Esophagus mucosa (tissue), 1 donor: Measurements from ENCODE around the gene STX19. TPM values are rescaled to one million over a fixed set of nuclear protein-coding genes. Genes with fewer than 3 reads are reported as not detected.
A peak's percentile ranks its signal among the peaks of the same experiment; 100 is the strongest.
"Not testable (repeated sequence)": the region's sequence is repeated elsewhere in the genome, so short reads cannot be mapped to it uniquely, and the experiment has no call there.

Experiments
- ATAC-seq: fragments of 200-7000 bp; cut with Tn5 transposase; one replicate; pipeline ENCODE4 v1.9.1; 2020
- total RNA-seq: library from RNA; stranded (reverse); gene quantifications from one replicate; pipeline ENCODE4 v1.2.4, GENCODE V29; 2023
- donor health status: DM: yes; HTN: yes; CAD: no.

The STX19 gene, protein sequence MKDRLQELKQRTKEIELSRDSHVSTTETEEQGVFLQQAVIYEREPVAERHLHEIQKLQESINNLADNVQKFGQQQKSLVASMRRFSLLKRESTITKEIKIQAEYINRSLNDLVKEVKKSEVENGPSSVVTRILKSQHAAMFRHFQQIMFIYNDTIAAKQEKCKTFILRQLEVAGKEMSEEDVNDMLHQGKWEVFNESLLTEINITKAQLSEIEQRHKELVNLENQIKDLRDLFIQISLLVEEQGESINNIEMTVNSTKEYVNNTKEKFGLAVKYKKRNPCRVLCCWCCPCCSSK
- total RNA-seq = 3.8 TPM

DNA sequence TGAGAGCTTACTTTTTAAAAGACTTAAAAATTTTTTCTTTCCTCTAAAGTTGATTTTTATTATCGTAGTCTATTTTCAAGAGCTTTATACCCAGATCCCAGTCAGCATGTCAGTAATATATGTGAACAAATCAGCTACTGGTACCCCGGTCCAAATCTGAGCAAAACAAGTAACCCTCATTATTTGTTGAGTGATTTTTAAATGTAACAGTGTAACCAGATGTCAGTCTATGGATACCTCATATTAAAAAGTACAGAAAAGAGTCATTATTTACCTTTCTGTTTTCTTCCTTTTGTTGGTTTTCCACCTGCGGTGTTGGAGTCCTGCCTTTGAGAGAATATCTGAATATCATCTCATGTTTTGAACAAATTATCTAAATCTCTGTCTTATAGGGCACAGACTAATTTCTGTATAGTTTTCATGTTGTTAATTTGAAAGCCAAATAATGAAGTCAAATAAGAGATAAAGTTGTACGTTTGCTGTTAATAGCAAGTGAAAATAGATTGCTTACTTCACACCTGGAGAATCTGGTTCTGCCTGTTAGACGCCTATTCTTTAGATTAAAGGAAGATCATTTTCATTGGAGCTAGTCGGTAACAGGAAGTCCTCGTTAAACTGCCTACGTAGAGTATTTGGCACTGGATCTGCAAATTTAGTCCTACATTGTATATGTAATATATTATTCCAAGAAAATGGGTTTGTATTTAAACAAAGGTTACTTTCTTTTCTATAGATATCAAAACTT is at the start of gene STX19:
TSS of gene STX19 (minus strand) at position 505 of the 745 bp plus-strand sequence. CDS start 13,328 bp downstream, outside the sequence.
- ATAC-seq = peak; percentile 91

DNA sequence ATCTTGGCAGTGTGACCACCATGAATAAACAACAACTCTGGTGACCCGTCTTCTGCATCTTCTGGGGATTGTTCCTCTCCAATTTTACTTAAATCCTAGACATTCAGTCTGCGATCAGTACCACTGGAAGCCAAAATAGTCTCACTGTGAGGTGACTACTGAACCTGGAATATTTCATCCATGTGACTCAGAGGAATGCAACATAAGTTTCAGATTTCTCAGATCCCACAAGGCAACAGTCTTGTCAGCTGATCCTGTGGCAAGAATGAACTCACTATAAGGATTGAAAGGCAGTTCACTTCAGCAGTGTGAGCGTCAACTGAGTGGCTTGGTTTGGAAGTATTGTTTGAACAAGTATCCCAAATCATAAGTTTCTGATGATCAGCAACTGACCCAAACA is 47.7 kb upstream of the STX19 start:
- ATAC-seq = no peak

DNA sequence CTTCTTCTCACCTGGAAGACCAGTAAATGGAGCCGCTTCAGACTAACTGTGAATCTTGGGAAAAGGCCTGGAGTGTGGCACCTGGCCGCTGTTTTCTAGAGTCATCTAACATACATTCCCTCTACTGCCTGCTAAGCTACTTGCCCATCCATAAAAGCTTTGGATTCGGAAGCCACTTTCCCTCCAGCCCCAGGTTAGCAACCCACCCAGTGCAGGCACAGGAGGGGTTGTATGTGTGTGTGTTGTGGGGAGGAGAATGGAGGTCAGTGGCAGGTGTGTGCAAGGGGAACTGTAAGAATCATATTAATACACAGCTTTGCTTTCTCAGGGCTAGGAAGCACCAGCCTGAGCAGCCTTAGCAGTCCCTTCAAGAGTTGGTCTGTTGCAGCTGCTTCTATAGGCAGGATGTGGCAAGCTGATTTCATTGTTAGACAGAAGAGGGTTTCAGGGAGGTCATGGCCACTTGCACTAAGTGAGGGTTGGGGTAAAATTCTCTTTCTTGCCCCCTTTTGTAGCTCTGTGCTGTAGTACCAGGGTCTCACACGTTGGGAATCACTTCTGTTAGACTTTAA is 43.4 kb upstream of the STX19 start:
- ATAC-seq = no peak

DNA sequence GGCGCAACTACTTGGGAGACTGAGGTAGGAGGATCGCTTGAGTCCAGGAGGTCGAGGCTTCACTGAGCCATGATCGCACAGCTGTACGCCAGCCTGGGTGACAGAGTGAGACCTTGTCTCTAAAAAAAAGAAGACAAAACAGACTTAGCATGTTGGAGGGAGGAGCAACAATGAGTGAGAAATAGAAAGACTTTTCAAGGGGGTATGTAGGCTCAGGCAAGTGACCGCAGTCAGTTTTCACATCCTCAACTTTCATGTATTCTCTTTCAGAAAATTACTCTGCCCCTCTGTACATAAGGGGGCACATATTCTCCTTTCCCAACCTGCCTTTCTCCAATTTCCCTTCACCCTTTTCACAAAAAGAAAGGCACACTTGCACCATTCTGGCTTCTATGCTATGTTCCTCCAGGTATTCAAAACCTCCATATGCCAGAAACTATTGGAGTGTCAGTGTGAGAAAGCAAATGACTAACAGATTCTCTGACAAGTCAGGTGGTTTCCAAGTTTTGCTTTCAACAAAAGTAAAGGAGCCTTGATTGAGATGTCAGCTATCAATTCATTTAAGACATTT is 42.0 kb upstream of the STX19 start:
- no peak for ATAC-seq

DNA sequence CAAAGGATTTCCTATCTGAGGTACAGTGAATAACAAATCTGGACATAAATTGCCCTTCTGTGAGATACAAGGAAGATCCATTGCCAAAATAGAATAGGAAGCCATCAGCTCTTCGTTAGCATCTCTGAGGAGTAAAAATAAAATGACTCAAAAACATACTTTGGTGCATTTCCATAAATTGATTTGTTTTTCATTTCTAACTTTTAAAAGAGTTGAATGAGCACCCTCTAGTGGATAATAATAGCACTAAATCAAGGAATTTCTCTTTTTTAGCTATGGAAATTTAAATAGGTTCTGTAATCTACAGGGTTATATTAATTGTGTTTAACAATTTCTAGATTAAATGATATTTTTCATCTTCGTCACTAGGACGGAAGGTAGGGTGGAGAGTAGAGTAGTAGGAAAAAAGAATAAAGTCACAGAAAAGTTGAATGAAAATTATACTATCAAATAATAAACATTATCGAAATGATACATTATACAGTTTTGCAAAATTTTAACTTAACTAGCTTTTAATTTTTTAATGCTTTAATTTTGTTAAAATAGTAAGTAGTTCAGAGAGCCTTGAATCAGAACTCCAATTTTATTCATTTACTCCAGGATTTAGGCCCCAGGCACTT is 40.9 kb upstream of the STX19 start:
- ATAC-seq = no peak

DNA sequence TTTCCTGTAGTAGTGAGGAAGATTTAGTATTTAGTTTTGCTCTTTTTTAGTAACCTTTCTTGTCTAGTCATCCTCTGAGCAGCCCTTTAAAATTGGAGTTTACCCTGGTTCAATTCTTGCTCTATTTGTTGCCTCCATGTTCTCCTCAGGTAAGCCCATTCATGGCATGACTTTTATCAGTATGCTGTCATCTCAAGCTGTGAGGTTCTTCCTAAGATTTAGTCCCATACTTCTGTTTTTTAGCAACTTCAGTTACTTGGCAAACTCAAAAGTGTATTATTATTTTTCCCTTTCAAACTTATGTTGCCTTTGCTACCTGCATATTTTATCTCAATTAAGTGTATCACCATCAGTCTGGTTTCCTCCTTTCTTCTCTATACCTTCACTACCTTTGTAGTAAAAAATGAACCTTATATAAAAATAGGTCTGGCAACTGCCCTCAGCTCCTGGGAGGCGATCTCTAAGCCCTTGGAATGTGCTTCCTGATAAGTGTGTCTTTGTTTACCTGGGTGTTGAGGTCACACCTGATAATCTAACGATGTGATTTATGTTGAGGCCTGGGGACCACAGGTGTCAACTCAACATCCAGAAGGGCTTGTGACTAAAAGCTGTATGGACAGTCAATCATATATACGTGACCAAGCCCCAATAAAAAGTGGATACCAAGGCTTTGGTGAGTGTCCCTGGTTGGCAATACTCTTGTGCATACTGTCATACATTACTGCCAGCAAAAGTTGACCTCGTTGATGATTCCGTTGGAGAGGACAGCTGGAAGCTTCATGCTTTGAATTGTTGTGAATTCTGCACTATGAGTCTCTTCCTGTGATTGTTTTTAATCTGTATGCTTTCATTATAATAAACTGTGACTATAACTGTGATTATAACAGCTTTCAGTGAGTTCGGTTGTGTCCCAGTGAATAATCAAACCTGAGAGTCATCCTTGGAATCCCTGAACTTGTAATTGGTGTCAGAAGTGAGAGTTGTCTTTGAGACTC is 38.4 kb upstream of the STX19 start:
- ATAC-seq = no peak

DNA sequence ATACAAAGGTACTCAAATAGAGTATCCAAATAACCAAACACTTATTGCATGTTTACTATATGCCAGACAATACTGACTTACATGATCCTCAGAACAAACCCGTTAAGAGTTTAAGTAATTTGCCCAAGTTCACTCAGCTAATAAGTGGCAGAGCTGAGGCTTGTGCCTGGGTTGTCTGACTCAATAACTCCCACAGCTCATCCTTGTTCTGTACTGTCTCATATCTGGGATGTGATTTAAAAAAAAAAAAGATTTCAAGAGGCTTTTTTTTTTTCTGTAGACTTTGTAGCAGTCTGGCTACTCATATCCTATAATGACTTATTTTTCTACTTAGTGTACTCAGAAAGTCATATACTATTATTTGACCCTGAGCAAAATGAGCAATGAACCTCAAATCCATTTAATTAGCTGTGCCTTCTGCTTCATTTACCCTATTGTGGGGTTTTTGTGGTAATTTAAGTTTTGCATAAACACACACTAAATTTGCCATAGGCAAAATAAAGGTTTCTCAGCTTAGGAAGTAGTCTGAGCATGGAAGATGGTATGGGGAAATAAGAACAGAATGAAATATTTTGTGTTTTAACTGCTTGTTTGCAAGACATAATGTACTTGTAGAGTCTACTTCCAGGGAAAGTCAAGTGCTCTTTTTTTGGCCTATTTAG is 37.6 kb upstream of the STX19 start:
- ATAC-seq = no peak

DNA sequence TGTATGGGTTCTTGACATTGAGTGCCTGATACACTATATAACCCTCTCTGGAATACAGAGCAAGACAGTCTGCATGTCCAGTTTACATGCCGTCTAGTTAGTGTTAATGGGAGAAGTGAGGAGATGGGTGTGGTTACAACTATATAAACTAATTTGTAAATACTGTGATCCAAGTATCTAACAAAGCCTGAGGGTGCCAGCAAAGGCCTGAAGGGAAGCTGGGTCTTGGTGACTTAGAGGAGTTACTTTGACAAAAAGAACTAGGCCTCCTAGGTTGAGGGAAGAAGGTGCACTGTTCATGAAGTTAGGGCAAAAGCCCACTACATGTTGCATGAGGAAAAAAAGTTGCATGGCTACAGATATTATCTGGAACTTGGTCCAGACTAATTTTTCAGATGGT is 36.7 kb upstream of the STX19 start:
- no peak for ATAC-seq

DNA sequence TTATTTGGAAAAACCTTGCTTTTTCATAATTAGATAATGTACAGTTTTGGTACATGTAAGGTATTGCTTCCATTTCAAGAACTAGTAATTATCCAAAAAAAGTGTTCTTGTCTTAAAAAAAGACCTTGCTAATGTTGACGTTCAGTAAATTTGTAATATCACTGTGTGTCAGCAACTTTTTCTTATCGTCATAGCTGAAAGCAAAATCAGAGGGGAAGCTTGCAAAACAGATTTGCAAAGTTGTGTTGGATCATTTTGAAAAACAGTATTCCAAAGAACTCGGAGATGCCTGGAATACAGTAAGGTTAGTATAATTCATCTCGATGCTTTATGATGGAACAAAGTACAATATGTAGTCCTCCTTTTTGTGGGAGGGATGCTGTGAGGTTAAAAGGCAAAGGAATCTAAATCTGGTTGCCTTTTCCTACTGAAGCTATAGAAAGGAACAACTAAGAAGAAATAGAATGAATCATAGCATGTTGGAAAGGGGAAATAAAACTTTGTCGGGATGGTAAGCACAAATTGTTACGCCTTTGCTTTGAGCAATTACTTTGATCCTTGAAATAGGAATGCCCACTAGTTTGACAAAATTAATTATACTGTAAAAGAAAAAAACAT is 36.0 kb upstream of the STX19 start:
- ATAC-seq = no peak

DNA sequence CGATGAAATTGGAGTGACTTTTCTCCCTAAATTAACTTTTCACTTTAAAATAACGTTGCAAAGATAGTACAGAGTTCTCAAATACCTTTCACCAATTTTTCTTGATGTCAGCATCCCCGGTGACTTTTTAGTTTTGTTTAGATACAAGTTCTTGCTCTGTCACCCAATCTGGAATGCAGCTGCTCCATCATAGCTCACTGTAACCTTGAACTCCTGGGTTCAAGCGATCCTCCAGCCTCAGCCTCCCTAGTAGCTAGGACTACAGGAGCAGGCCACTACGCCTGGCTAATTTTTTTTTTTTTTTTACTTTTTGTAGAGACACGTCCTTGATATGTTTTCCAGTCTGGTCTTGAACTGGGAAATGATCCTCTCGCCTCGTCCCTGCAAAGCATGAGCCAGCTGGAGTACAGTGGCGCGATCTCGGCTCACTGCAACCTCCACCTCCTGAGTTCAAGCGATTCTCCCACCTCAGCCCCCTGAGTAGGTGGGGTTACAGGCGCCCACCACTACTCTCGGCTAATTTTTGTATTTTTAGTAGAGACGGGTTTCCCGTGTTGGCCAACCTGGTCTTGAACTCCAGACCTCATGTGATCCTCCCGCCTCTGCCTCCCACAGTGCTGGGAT is 35.2 kb upstream of the STX19 start:
- no peak for ATAC-seq

DNA sequence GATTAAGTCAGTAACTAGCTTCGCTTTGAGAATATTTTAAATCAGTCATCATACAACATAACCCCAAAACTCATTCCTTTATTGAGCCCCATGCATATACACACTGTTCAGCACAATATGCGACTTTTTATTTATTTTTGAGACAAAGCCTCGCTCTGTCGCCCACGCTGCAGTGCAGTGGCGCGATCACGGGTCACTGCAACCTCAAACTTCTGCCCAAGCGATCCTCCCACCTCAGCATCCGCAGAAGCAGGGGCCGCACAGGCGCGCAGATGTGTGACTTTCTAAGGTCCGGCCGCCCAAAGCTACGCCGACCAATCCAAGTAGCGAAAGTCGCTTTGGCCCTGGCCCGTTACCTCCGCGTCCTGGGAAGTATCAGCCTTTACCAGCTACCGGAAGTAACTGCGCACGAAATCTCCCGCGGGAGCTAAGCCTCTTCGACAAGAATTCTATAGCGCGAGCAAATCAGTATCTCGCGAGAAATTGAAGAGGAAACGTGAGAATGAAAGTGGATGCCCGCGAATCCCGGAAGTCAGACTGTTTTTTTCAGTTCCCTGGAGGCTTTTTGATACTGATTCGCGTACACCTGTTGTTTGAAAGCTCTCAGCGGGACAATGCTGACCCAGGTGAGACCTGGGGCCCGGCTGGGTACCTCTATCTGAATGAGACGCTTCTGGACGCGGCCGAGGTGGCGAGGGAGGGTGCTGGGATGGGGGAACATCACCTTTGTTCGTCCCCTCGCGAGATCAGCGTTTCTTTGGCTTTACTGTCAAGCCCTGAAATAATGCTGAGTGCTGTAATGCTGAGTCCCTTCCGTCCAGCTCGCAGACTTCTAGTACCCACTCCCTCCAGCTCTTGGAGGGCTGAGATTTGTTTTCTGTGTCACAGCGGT is 34.4 kb upstream of the STX19 start, which contains the start of the genes DHFR2 and NSUN3:
TSS of gene DHFR2 (minus strand) at position 404 of the 892 bp plus-strand sequence. CDS start 1,405 bp downstream, outside the sequence.
TSS of gene NSUN3 (plus strand) at position 549 of the 892 bp plus-strand sequence. CDS start at position 615, 66 bp downstream.
- peak; percentile 97 for ATAC-seq

DNA sequence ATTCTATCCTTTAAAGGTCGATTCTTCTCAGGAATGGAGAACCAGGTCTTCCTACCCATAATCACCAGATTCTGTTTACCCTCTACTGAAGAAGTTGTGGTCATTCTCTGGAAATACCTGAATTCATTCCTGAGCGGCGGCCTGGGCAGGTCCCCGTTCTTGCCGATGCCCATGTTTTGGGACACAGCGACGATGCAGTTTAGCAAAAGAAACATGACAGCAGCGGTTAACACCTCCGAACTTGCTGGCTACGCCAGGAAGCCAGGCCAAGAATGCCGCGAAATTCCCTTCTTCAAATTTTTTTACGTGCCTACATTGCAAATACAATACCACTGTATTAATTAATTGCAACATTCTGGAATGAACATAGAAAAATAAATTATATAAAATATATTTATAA is 32.9 kb upstream of the STX19 start:
- no peak for ATAC-seq

DNA sequence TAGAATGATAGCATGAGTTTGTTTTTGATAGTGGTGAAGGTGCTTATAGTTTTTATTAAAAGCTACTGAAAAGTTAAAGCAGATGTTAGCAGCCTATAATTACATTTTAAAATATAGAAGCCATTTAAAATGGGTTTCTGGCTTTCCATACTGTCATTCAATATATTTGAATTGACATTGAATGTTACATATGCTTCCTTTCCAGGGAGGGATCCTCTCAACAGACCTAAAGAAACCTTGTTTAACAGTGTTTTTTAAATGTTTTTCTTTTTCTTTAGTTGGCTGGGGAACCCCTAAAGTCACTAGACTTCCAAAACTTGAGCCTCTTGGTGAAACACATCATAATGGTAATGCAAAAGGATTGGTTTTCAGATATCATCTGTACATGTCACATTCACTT is 22.1 kb upstream of the STX19 start:
- ATAC-seq = no peak

DNA sequence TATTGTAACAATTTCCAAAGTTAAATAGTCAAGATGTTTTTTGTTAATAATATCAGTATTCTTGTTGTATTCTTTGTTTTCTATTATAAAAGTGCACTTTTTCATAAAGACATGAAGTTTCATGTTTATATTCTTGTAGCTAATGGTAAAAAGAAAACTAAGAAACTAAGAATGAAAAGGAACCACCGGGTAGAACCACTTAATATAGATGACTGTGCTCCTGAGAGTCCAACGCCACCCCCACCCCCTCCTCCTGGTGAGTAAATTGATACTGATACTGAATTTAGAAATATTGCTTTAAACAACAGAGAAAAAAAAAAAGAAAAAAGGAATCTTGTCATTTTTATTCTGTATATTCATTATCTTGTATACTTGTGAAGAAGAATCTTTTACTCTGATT is 20.9 kb upstream of the STX19 start:
- ATAC-seq = no peak

DNA sequence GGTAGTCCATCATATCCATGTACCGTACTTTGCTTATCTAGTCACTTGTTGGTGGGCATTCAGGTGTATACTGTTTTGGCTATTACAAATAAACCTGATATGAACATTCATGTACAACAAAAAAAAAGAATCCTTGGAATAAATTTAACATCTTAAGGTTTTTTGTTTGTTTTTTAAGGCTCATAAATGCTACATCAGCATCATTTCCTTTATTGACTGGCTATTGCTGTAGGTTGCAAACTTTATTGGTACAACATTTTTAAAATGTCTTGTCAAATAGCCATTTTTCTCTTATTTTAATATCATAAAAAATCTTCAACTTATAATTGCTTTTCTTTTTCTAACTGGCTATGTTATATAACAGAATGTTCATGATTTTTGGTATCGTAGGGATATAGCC is 18.1 kb upstream of the STX19 start:
- ATAC-seq = no peak

DNA sequence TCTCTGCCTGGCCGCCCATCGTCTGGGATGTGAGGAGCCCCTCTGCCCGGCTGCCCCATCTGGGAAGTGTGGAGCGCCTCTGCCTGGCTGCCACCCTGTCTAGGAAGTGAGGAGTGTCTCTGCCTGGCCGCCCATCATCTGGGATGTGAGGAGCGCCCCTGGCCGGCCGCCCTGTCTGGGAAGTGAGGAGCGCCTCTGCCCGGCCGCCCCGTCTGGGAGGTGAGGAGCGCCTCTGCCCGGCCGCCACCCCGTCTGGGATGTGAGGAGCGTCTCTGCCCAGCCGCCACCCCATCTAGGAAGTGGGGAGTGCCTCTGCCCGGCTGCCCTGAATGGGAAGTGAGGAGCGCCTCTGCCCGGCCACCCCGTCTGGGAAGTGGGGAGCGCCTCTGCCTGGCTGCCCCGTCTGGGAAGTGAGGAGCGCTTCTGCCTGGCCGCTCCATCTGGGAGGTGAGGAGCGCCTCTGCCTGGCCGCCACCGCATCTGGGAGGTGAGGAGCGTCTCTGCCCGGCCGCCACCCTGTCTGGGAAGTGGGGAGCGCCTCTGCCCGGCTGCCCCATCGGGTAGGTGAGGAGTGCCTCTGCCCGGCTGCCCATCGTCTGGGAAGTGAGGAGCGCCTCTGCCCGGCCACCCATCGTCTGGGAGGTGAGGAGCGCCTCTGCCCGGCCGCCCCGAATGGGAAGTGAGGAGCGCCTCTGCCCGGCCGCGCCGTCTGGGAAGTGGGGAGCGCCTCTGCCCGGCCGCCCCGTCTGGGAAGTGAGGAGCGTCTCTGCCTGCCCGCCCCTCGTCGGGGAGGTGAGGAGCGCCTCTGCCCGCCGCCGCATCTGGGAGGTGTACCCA is 15.9 kb upstream of the STX19 start:
- ATAC-seq = not testable (repeated sequence)

DNA sequence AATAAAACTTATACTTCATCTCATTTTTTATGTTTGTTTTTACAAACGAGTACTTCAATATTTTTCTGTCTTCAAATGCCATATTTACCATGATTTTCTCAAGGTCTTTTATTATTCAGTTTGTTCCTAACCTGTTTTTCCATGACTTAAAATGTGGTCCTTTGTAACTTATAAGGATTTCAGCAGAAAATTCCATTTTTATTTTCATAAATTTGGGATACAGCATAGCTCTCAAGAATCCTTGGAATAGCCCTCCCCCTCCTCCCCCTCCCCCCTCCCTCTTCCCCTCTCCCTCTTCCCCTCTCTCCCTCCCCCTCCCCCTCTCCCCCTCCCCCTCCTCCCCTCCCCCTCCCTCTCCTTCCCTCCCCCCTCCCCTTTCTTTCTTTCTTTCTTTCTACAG is 14.9 kb upstream of the STX19 start:
- no peak for ATAC-seq
